Measurements from ENCODE around the gene ASB18.

DNA sequence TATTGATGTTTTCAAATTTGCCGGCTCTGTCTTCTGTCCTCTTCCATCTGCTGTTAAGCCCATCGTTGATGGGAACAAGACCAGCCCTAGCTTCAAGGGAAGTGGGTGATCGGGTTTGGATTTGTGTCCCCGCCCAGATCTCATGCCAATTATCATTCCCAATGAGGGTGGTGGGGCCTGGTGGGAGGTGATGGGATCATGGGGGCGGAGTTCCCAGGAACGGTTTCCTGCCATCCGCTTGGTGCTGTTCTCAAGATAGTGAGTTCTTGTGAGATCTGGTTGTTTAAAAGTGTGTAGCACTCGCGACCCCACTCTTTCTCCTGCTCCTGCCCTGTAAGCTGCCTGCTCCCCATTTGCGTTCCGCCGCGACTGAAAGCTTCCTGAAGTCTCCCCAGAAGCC is 9.5 kb downstream of the ASB18 start:
- TF ChIP-seq POLR2A (IDR thresholded peaks at IDR 0.05), result no peak
- TF ChIP-seq, protein P1, sequence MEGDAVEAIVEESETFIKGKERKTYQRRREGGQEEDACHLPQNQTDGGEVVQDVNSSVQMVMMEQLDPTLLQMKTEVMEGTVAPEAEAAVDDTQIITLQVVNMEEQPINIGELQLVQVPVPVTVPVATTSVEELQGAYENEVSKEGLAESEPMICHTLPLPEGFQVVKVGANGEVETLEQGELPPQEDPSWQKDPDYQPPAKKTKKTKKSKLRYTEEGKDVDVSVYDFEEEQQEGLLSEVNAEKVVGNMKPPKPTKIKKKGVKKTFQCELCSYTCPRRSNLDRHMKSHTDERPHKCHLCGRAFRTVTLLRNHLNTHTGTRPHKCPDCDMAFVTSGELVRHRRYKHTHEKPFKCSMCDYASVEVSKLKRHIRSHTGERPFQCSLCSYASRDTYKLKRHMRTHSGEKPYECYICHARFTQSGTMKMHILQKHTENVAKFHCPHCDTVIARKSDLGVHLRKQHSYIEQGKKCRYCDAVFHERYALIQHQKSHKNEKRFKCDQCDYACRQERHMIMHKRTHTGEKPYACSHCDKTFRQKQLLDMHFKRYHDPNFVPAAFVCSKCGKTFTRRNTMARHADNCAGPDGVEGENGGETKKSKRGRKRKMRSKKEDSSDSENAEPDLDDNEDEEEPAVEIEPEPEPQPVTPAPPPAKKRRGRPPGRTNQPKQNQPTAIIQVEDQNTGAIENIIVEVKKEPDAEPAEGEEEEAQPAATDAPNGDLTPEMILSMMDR (IDR thresholded peaks at IDR 0.05), result no peak

Data from tibial nerve (tissue), 3 donors.